Measurements from ENCODE around the gene FAM120AOS.

FAM120AOS gene

GRCh38 chr9:93463638-93464248 lies 10.4 kb upstream of the FAM120AOS start:
- no peak overlapping the region; the same call in 1 of the 2 replicates for H3K4me3 ChIP-seq (replicated peaks; ENCODE audit: low read depth, low read length)
- TF ChIP-seq CTCF (IDR thresholded peaks at IDR 0.05; ENCODE audit: insufficient read depth, low read length, poor library complexity, severe bottlenecking) = no peak
- DNase-seq (ENCODE audit: extremely low read depth, insufficient read length) = no peak

GRCh38 chr9:93461821-93462220 lies 8.4 kb upstream of the FAM120AOS start:
- H3K36me3 ChIP-seq (ENCODE audit: control insufficient read depth, insufficient read depth, low read length) = no peaks in the 10 kb centered on the region
- TF ChIP-seq CTCF (IDR thresholded peaks at IDR 0.05; ENCODE audit: insufficient read depth, low read length, poor library complexity, severe bottlenecking) = no peak

More at GRCh38 chr9:93463638-93464248, 10.4 kb upstream of the FAM120AOS start:
- no peaks in the 10 kb centered on the region for H3K27me3 ChIP-seq (replicated peaks; ENCODE audit: control insufficient read depth, insufficient read depth, low read length)
- H3K36me3 ChIP-seq (ENCODE audit: control insufficient read depth, insufficient read depth, low read length) = no peaks in the 10 kb centered on the region

GRCh38 chr9:93461414-93461743 lies 8.0 kb upstream of the FAM120AOS start:
- no peaks in the 10 kb centered on the region for H3K36me3 ChIP-seq (ENCODE audit: control insufficient read depth, insufficient read depth, low read length)
- TF ChIP-seq CTCF (IDR thresholded peaks at IDR 0.05; ENCODE audit: insufficient read depth, low read length, poor library complexity, severe bottlenecking) = no peak
- no peaks in the 10 kb centered on the region for H3K27me3 ChIP-seq (replicated peaks; ENCODE audit: control insufficient read depth, insufficient read depth, low read length)
- no peak overlapping the region for H3K4me3 ChIP-seq (replicated peaks; ENCODE audit: low read depth, low read length)
- no peak for DNase-seq (ENCODE audit: extremely low read depth, insufficient read length)

More at GRCh38 chr9:93461821-93462220, 8.4 kb upstream of the FAM120AOS start:
- Histone ChIP-seq H3K27me3 (replicated peaks; ENCODE audit: control insufficient read depth, insufficient read depth, low read length) (no peaks in the 10 kb centered on the region), H3K4me3 (replicated peaks; ENCODE audit: low read depth, low read length) (no peak overlapping the region)
- DNase-seq (ENCODE audit: extremely low read depth, insufficient read length) = no peak

GRCh38 chr9:93460689-93461413 lies 7.5 kb upstream of the FAM120AOS start:
- no peaks in the 10 kb centered on the region for H3K27me3 ChIP-seq (replicated peaks; ENCODE audit: control insufficient read depth, insufficient read depth, low read length)
- DNase-seq (ENCODE audit: extremely low read depth, insufficient read length) = no peak
- TF ChIP-seq CTCF (IDR thresholded peaks at IDR 0.05; ENCODE audit: insufficient read depth, low read length, poor library complexity, severe bottlenecking) = no peak
- no peaks in the 10 kb centered on the region for H3K36me3 ChIP-seq (ENCODE audit: control insufficient read depth, insufficient read depth, low read length)
- H3K4me3 ChIP-seq (replicated peaks; ENCODE audit: low read depth, low read length) = no peak overlapping the region

GRCh38 chr9:93459432-93459847 lies 6.1 kb upstream of the FAM120AOS start:
- H3K36me3 ChIP-seq (ENCODE audit: control insufficient read depth, insufficient read depth, low read length) = no peaks in the 10 kb centered on the region
- no peak for TF ChIP-seq CTCF (IDR thresholded peaks at IDR 0.05; ENCODE audit: insufficient read depth, low read length, poor library complexity, severe bottlenecking)
- H3K27me3 ChIP-seq (replicated peaks; ENCODE audit: control insufficient read depth, insufficient read depth, low read length) = no peaks in the 10 kb centered on the region
- no peak overlapping the region for H3K4me3 ChIP-seq (replicated peaks; ENCODE audit: low read depth, low read length)
- DNase-seq (ENCODE audit: extremely low read depth, insufficient read length) = no peak
